ENCODE data around the gene SPECC1L.

The SPECC1L gene

DNA sequence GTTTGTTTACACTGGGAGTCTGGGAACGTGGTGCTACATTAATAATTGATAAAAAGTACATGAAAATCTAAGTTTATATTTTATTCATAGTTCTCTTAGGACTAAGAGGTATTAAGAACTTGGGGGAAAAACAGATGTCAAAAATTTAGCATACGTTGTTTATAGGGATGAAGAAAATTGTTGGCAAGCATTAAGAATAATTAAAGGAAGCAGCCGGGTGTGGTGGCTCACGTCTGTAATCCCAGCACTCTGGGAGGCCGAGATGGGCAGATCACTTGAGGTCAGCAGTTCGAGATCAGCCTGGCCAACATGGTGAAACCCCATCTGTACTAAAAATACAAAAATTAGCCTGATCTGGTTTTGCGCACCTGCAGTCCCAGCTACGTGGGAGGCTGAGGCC is 96.1 kb downstream of the SPECC1L start:
- no peak for DNase-seq (ENCODE audit: low read depth)

GRCh38 chr22:24367841-24368240 is 97.2 kb downstream of the SPECC1L start:
- no peak for DNase-seq (ENCODE audit: low read depth)

DNA sequence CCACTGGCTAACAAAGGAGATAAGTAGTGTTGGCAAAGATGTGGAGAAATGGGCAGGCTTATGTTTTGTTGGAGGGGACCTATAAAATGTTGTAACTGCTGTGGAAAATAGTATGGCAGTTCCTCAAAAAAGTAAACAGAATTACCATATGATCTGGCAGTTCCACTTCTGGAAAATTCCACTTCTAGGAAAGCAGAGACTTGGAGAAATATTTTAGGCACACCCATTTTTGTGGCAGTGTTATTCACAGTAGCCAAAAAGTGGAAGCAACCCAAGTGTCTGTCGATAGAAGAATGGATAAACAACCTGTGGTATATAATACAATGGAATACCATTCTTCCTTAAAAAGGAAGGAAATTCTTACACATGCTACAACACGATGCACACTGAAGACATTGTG is 99.8 kb downstream of the SPECC1L start:
- no peak for DNase-seq (ENCODE audit: low read depth)

GRCh38 chr22:24376002-24376401 is 105.4 kb downstream of the SPECC1L start:
- DNase-seq (ENCODE audit: low read depth), result no peak

DNA sequence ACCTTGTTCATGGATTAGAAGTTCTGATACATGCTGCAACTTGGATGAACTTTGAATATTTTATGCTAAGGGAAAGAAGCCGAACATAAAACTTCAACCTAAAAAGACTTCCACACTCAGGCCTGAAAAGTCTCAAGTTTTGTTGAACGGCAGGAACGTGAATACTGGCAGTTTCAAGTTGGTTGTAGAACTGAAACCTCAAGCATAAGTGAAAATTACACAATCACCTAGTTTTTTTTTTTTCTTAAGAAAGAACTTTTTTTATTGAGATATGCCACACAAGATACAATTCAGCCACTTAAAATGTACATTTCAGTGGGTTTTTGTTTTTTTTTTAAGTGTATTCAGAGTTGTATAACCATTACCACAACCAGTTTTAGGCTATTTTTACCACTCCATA is 106.0 kb downstream of the SPECC1L start:
- DNase-seq (ENCODE audit: low read depth), result no peak

GRCh38 chr22:24379536-24379935 is 108.9 kb downstream of the SPECC1L start:
- DNase-seq (ENCODE audit: low read depth), result no peak

DNA sequence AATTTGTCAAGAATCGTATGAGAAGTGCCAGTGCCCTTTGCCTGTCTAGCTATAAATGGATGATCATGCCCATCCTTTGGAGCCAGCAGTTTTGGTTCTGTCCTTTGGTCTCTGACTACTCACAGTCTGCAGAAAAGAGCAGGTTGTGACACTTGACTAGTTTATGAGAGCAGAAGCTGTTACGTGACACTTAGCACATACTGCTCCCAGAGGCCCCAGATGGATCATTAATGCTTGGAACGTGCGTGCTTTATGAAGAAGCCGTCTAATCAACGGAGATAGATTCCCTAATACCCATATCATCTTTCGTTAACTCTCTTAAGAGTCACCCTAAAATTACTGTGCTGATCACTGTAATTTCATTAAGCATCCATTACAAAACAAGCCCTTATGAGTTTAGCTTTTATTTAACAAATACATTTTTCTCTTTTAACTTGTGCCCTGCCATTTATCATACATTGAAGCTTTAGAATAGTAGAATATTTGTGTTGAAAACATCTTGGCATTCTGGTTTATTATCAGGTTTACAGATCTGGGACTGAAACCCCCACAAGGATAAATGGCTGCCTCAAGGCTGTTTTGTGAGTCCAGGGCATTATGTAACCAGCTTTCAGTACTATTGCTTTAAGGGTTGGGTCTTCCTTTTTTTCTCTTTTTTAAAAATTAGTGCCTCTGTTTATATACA is 109.7 kb downstream of the SPECC1L start:
- DNase-seq (ENCODE audit: low read depth), result no peak

DNA sequence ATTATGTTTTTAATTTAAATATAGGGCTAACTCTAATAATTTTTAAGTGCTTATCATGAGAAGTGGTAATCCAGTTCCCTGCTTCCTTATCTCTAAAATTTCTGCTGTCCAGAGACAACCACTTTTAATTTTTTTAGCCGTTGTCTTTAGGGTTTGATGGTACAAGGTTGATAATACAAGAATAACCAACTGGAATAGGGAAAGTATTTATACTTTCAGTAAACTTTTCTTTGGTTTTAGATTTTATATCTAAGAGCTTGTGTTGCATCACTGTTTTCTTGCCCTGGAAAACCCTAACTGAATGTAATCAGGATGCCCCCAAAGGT is 110.2 kb downstream of the SPECC1L start:
- DNase-seq (ENCODE audit: low read depth), result no peak

DNA sequence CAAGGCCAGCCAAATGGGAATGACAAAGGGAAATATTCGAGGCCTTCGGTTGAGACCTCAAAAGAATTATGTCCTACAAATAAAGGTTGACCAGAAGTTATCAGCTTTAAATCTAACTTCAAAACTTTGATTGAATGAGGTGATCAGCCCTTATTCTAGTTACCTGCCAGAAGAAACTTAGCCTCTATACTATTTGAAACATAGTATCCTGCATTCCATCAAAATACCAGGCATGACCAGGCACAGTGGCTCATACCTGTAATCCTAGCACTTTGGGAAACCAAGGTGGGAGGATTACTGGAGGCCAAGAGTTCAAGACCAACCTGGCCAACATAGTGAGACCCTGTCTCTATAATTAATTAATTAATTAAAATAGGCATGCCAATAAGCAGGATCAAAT is 112.4 kb downstream of the SPECC1L start:
- no peak for DNase-seq (ENCODE audit: low read depth)

GRCh38 chr22:24384131-24384530 is 113.5 kb downstream of the SPECC1L start:
- DNase-seq (ENCODE audit: low read depth), result no peak

DNA sequence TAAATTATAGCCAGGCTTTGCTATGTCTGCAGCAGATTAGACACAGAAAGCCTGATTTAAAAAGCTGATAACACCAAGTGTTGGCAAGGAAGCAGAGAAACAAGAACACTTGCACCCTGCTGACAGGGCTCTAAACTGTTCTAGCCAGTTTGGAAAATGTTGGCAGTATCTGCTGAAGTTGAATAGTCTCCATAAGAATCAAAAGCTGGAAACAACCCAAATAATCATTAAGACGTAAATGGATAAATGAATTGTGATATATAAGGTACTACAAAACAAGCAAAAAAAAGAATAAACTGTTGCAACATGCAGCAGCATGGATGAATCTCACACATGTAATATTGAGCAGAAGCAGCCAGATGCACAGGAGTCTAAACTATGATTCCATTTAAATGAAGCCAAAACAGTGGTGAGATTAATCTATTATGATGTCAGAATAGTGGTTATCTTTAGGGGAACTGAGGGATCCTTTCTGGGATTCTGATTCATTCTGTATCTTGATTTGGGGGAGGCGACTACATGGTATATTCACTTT is 116.4 kb downstream of the SPECC1L start:
- DNase-seq (ENCODE audit: low read depth), result no peak

- no peak for DNase-seq (ENCODE audit: low read depth)
Measured at GRCh38 chr22:24389680-24390079, 119.0 kb downstream of the SPECC1L start.

DNA sequence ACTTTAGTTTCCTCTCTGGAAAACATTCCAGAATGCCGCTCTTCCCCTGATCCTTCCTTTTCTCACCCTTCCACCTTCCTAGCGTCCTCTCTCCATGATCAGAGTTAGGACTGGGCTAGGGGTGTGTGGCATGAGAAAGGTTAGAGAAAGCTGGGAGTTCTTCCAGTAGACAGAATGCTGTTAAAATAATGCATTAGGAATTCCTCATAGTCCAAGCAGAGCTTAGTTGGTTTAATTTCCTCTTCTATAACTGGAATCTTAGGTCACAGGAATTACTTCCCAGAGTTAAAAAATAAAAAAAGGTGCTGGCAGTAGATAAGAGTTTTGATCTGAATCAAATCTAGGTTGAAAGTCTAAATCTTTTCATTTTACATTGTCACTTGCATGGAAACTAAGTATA is 119.5 kb downstream of the SPECC1L start:
- no peak for DNase-seq (ENCODE audit: low read depth)

- no peak for DNase-seq (ENCODE audit: low read depth)
Measured at GRCh38 chr22:24390576-24390975, 119.9 kb downstream of the SPECC1L start.

GRCh38 chr22:24391836-24392217 is 121.2 kb downstream of the SPECC1L start:
- no peak for DNase-seq (ENCODE audit: low read depth)

- no peak for DNase-seq (ENCODE audit: low read depth)
Measured at GRCh38 chr22:24392218-24392931, 121.7 kb downstream of the SPECC1L start.

DNA sequence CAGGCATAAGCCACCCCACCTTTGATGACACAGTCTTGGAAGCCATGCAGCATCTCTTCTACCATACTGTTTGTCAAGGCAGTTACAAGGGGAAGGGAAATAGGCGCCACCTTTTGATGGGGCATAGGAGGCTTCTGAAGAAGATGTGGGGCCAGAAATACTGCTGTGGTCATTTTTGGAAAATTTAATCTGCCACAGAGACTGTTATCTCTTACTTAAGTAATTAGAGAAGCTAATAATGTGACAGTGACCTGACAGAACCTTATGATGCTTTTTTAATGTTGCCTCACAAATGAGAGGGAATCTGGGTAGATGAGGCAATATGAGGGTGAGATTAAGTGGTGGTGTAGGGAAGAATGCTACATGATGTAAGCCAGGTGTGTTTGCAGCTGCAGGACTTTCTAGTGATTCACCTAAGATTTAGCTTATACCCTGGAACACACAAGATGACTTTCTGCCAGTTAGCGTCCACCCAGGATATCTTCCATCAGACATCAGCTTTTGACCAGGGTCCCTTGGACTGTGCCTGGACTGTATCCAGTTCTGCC is 122.5 kb downstream of the SPECC1L start:
- DNase-seq (ENCODE audit: low read depth), result no peak

DNA sequence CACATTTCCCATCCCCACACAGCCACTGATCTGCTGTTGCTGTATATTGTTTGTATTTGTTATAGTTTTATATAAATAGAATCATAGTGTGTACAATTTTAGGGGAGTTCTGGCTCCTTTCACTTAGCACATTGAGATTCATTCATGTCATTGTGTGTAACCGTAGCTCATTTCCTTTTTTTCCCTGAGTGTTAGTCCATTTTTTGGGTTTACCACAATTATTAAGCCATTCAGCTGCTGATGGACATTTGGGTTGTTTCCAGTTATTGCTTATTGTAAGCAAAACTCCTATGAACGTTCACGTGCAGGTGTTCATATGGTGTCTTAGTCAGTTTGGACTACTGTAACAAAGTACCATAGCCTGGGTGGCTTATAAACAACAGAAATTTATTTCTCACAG is 123.2 kb downstream of the SPECC1L start:
- no peak for DNase-seq (ENCODE audit: low read depth)

DNA sequence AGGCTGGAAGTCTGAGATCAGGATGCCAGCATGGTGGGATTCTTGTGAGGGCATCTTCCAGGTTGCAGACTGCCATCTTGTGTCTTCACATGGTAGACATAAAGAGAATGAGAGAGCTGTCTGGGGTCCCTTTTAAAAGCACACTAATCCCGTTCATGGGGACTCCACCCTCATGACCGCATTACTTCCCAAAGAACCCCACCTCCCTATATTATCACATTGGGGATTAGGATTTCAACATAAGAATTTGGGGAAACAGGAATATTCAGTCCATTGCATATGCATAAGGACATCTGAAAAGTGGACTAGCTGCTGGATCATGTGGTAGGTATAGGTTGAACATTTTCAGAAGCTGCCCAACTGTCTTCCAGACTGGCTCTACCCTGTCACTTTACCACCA is 123.6 kb downstream of the SPECC1L start:
- no peak for DNase-seq (ENCODE audit: low read depth)

DNA sequence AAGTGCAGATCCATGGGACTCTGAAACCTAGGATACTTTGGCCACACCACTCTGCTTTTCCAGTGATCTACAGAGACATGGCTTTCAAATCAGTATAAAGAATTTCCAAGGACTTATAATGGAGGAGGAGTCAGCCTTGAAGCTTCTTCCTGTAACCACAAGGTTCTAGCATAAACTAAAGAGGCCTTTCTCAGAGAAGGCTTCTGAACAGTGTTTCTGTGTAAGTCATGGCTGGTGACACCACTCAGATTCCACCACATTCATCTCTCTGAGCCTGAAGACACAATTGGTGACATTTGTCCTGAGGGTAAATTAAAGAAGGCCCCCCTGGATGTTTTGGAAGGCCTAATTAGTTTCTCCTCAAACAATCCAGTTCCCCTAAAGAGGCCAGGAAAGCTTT is 127.8 kb downstream of the SPECC1L start:
- DNase-seq (ENCODE audit: low read depth), result no peak

DNA sequence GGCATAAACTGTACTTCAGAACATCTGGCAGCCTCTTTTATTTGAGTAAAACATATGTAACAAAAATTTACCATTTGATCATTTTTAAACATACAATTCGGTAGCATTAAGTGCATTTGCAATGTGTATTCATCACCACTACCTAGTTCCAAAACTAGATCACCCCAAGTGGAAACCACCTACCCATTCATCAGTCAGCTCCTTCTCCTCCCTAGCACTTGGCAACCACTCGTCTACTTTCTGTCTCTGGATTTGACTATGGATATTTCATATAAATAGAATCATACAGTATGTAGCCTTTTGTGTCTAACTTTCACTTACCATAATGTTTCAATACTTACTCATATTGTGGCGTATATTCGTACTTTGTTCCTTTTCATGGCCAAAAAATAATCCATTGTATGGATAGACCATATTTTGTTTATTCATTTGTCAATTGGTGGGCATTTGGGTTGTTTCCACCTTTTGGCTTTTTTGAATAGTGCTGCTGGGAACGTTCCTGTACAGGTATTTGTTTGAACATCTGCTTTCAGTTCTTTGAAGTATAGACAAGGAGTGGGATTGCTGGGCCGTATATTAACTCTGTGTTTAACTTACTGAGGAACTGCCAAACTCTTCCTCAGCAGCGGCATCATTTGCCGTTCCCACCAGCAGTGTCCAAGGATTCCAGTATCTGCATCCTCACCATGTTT is 129.5 kb downstream of the SPECC1L start:
- DNase-seq (ENCODE audit: low read depth), result no peak

DNA sequence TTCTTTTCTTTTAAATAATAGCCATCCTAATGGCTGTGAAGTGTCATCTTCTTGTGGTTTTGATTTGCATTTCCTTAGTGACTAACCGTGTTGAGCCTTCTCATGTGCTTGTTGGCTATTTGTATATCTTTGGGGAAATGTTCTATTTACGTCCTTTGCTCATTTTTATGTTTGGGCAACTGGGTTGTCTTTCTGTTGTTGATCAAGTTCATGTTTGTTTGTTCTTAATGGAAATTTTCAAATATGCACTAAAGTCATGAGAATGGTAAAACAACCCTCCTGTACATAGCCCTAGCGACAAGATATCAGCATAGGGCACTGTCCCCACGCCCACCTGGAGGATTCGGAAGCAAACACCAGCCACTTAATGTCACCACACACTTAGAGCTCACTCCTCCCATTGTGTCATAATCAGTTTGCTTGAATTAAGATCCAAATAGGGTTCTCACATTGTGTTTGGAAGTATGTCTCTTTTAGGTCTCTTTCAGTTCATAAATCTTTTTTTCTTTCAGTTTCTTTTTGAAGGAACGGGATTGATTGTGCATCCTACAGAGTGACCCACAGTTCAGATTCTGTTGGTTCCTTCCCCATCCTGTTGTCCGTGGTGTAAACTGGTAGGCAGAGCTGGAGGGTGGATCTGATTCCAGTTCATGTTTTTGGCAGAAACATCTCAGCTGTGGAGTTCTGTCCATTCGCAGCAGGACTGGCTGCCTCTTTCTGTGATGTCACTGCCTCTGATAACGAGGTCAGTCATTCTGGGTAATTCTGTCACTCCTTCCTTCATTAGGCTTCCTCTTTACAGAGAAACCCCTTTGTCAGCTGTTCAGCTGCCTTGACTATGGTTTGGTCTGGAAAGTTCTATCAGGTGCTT is 130.3 kb downstream of the SPECC1L start:
- DNase-seq (ENCODE audit: low read depth), result no peak

All from stimulated activated CD8-positive, alpha-beta memory T cell treated with anti-CD3 and anti-CD28 coated beads, Interleukin-15, amount 100 ng/mL, for 1 hour (primary cell).